COLO668 (cell line): ENCODE results near the gene PRSS33.
A peak's percentile ranks its signal among the peaks of the same experiment; 100 is the strongest.

Experiments
- DNase-seq: peaks from one replicate; lab custom pipeline; 2025; ENCODE audit not compliant: unreplicated experiment; lab: John Stamatoyannopoulos, UW

Gene PRSS33

DNA sequence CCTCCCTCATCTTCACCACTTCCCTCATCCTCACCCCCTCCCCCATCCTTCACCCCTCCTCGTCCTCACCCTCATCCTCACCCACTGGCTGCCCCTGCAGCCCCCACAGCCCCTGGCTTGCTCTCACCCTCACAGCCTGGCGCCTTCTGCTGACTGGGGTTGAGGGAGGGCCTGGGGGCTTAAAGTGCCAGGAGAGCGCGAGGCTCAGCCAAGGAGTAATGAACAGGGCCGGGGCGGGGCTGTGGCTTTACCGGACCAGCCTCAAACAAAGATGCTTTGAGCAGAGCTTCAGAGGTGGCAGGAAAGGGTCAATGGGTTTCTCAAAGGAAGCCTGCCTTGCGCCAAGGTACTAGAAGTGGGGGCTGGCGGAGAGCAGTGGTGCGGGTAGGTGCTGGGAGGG, at the start of gene PRSS33:
PRSS33 (minus strand) TSS at position 155 of the 400 bp plus-strand sequence. CDS start 1,013 bp downstream, outside the sequence.
- DNase-seq, result no peak

DNA sequence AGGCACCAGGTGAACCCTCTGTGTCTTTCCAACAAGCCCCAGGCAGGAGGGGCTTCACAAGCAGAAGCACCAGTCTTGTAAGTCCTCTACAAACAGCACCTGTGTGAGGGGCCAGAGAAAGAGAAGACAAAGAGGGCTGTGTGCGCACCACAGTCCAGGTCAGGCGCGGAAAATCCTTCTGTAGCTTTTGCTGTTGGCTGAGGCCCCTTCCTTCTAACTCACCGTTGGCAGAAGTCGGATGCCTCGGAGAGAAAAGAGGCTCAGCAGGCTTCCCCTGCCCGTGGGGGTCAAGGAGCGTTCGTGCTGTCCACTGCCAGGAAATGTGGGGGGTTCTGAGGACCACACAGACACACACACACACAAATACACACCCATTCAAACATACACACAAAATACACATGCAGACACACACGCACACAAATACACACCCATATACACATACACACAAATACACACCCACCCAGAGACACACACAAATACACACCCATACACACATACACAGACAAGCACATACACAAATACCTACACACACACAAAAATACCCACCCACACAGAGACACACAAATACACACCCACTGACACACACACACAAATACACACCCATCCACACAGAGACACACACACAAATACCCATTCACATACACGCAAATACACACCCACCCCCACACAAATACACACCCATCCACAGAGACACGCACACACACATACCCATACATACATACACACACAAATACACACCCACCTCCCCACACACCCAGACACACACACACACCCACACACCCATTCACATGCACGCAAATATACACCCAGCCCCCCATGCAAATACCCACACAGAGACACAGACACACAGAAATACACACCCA, 49.5 kb upstream of the PRSS33 start:
- no peak for DNase-seq

DNA sequence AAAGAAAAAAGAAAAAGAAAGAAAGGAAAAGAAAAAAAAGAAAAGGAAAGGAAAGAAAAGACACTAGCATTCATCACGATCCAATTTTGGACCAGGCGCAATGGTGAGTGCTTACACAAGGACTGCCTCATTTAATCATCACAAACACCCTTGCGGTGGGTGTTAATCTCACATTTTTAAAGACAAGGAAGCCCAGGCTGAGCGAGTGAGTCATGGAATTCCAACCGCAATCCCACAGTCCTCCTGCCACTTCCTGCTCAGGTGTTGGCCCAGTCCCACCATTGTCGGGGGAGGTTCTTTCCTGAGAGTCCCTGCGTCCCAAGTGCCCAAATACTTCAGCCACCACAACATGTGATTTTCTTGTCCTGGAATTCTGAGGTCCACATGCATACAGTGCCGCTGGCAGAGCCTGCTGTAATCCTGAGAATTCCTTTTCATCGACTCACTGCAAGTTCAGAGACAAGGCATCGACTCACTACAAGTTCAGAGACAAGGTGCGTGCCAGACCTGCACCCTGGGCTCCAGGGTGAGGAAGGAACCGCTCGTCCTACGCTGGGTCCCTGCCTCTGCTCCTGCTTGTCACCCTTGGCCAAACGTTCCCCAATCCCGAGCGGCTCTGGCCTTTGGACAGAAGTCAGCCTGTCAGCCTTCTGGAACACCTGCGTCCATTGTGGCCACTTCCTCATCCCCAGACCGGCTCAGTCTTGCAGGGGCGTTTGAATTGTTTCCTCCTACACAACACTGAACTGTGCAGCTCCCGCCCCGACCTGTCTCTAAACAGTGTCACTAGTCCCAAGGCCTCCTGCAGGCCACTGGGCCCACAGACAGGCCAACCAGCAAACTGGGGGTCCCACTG, 48.5 kb upstream of the PRSS33 start:
- DNase-seq, result peak; percentile 43

DNA sequence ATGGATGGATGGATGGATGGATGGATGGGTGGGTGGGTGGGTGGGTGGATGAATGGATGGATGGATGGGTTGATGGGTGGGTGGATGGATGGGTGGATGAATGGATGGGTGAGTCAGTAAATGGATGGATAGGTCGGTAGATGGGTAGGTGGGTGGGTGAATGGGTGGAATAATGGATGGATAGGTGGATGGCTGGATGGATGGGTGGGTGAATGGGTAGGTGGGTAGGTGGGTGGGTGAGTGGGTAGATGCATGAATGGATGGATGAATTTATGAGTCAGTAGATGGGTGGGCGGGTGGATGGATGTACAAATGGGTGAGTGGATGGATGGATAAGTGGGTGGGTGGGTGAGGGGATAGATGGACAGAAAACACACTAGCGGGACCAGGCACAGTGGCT, 47.6 kb upstream of the PRSS33 start:
- DNase-seq, result no peak

- DNase-seq, result no peak
Observed at GRCh38 chr16:2833776-2834175, 46.4 kb upstream of the PRSS33 start.

- DNase-seq, result no peak
Observed at GRCh38 chr16:2831203-2831602, 43.8 kb upstream of the PRSS33 start.

DNA sequence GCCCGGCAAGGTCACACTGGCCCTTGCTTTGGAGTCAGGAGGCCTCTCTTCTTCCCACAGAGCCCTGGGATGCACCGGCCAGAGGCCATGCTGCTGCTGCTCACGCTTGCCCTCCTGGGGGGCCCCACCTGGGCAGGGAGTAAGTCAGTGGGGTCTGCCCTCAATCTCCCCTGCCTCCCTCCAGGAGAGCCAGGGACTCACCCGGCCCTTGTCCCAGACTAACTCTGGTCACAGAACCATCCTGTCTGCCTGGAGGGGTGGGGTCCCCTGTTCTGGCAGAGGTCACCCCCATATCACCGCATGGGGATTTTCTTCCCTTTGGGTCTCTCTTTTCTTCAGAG, 43.0 kb upstream of the PRSS33 start:
- no peak for DNase-seq

DNA sequence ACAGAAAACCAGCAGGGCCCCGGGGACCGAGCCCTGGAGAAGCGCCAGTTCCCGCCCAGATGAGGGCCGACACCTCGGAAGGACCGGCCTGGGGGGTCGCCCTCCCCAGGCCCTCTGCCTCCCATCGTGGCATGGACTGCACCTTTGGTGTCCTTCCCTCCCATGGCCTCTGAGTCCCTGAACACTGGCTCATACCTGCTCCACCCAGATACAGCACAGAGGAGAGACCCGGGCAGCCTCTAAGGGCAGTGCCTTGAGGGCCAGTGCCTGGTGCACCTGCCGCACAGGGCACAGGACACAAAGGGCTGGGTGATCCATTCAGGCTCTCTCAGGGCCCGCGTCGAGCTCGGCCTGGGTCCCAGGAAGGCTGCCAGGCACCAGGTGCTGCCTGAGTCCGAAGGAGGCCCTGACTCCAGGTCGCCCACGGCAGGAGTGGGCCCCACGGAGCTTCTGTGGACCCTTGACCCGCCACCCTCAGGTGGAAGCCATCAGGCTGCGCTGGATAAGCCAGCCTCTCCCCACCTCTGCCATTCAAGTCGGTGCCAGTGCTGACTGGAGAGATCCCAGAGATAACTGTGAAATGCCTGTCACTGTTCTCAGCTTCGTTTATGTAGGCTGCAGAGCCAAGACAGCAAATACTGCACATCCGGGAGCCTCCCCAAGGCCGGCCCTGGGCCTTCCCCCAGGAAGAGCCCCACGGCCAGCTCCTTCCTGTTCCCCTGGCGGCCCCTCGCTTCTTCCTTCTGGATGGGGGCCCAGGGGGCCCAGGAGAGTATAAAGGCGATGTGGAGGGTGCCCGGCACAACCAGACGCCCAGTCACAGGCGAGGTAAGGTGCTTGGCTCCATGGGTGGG, 42.4 kb upstream of the PRSS33 start, which contains the start of gene ZG16B:
ZG16B (plus strand) TSS at position 803 of the 854 bp plus-strand sequence. CDS start 139 bp downstream, outside the sequence.
- peak; percentile 24 for DNase-seq

DNA sequence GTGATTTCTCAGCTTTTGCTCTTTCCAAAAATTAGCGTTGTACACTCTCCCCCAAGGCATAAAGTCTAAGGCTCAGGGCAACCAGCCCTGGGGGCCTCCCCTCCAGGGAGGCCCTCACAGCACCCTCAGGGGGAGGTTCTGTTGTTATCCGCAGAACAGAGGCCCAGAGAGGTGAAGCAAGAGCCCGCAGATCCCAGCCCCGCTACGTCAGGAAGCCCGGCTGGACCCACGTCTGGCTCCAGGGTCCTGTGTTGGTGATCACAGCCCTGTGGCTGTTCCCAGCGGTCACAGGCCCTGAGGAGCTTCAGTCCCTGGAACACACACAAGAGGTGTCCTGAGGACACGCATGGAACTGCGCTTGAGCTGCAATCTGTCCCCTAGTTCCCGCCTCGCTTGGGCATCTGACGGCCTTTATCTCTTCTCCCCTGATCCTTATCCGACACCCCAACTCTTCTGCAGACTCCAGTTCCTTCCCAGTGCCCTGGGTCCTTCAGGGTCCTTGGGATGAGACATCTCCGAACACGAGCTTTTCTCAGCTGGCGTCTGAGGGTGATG, 41.6 kb upstream of the PRSS33 start:
- no peak for DNase-seq

DNA sequence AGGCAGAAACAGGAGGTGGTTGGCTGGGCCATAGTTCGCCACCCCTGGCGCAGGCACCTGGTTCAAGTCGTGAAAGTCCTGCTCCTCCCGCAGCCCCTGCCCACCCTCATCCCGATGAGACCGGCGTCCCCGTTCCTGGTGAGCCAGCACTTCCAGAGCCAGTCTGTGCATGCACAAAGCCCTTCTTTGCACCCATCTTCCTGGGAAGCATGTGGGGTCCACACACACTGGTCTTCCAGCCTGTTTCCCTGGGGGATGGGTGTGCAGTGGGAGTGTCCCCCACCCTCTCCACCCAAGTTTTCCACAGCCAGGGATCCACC, 41.1 kb upstream of the PRSS33 start:
- DNase-seq, result no peak

DNA sequence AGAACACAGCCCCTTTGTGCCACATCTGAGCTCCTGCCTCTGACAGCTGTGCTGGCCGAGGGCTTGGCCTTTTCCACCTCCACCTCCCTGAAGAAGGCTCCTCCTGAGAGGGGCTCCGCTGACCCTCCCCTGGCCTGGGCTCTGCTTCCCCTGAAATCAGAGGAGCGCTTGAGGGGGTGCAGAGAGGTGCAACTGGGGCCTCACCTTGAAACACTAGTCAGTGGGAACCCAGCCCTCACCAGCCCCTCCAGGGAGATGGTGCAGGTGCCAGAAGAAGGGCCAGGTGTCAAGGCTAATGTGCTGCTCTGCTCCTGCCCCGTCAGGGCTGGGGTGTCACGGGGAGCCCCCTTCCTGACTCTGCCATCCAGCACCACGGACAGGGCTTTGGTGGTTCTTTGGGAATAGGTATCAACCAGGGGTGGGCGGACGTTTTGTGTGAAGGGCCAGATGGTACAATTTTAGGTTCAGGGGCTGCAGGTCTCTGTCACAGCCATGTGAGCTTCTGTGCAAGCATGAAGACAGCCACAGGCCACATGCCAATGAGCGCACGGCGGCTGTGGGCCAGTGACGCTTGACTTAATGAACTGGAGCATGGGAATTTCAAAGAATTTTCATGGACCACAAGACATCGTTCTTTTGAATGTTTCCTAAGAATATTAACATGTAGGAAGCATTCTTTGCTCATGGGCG, 40.6 kb upstream of the PRSS33 start:
- no peak for DNase-seq

GRCh38 chr16:2827374-2827791, 40.0 kb upstream of the PRSS33 start:
- DNase-seq, result no peak

GRCh38 chr16:2826591-2827373, 39.4 kb upstream of the PRSS33 start:
- no peak for DNase-seq

- no peak for DNase-seq
Observed at GRCh38 chr16:2825906-2826305, 38.5 kb upstream of the PRSS33 start.

DNA sequence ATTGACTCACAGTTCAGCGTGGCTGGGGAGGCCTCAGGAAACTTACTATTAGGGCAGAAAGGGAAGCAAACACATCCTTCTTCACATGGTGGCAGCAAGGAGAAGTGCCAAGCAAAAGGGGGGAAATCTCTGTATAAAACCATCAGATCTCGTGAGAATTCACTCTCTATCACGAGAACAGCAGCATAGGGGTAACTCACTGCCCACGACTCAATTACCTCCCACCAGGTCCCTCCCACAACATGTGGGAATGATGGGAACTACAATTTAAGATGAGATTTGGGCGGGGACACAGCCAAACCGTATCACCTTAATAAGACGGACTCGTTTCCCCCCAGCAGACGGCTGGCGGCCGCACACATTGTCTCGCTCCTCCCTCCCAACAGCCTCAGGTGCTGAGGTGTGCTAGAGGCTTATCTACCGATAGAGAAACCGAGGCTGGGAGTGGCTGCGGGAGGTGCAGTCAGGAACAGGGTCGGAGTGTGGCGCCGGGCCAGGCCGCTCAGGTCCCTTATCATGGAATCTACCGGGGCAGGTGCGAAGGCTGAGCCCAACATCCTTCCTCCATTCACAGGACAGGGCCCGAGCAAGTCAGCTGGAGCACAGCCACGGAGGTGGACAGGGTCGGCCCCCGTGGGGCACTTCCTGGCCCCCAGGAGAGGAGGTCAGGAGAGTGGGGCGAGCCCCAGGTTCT, 37.8 kb upstream of the PRSS33 start:
- no peak for DNase-seq

DNA sequence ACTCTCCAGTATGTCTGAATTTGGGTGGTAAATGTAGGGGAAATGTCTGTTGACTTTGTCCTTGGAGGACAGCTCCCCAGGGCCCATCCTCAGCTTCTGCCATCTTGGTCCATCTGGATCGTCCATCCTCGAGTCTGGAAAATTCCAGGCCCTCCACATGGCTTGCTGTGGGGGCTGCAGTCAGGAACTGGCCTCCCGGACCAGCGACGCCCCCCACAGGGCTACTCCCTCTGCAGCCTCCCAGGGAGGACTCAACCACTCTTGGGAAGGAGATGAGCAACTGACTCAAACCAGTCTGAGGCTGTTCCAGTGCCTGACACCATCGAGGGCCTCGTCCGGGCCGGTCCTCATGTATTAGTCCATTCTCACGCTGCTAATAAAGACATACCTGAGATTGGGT, 37.3 kb upstream of the PRSS33 start:
- DNase-seq, result no peak

- DNase-seq, result no peak
Observed at GRCh38 chr16:2822496-2822895, 35.1 kb upstream of the PRSS33 start.

DNA sequence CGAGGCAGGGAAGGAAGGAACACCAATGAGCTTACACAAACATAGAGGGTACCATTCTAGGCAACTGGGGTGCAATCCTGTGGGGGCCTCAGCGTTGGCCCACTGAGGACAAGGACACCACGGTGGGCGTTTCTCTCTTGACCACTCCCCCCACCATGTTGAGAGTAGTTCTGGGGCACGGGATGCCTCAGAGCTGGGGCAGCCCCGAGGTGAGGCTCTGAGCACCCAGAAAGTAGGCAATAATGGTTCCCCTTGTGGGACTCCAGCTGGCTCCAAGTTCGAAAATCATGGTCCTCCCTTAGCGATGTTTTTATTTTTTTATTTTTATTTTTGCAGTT, 34.8 kb upstream of the PRSS33 start:
- DNase-seq, result no peak

GRCh38 chr16:2821487-2822157, 34.3 kb upstream of the PRSS33 start:
- no peak for DNase-seq
